Measurements from ENCODE around the gene UBL4A.

GRCh38 chrX:154435171-154435733 is 51.2 kb downstream of the UBL4A start:
- no peak for TF ChIP-seq PATZ1 (CRISPR knock-in tag; IDR thresholded peaks at IDR 0.05; ENCODE audit: borderline replicate concordance)
- no peak for TF ChIP-seq CREB5 (CRISPR knock-in tag; IDR thresholded peaks at IDR 0.05; ENCODE audit: low read depth)
- TF ChIP-seq POU6F1 (CRISPR knock-in tag; IDR thresholded peaks at IDR 0.05; ENCODE audit: borderline replicate concordance, low read depth), result no peak
- TF ChIP-seq TSHZ2 (CRISPR knock-in tag; IDR thresholded peaks at IDR 0.05), result no peak
- no peak for TF ChIP-seq CSDC2 (CRISPR knock-in tag; IDR thresholded peaks at IDR 0.05)
- no peak for TF ChIP-seq PPARA (CRISPR knock-in tag; IDR thresholded peaks at IDR 0.05; ENCODE audit: borderline replicate concordance)
- no peak for TF ChIP-seq ZFP30 (CRISPR knock-in tag; IDR thresholded peaks at IDR 0.05)
- TF ChIP-seq RARB (CRISPR knock-in tag; IDR thresholded peaks at IDR 0.05), result no peak
- TF ChIP-seq SNAI2 (CRISPR knock-in tag; IDR thresholded peaks at IDR 0.05), result no peak
- TF ChIP-seq OSR1 (CRISPR knock-in tag; IDR thresholded peaks at IDR 0.05), result no peak
- no peak for TF ChIP-seq ZNF8 (CRISPR knock-in tag; IDR thresholded peaks at IDR 0.05)
- TF ChIP-seq CSRNP3 (CRISPR knock-in tag; IDR thresholded peaks at IDR 0.05), result no peak
- TF ChIP-seq ESRRG (CRISPR knock-in tag; IDR thresholded peaks at IDR 0.05), result no peak
- no peak for TF ChIP-seq ISL1 (CRISPR knock-in tag; IDR thresholded peaks at IDR 0.05)

All from SK-N-SH treated with all-trans-retinoic acid at 6 μM for 48 hours (cell line).